Suprapubic skin (tissue), 4 donors: ENCODE results near the gene SLC29A3. TPM values are rescaled to one million over a fixed set of nuclear protein-coding genes. Genes with fewer than 3 reads are reported as not detected.
"Not testable (repeated sequence)": the region's sequence is repeated elsewhere in the genome, so short reads cannot be mapped to it uniquely, and the experiment has no call there.

Source experiments
- DNase-seq, 2 donors: peaks; one replicate each; pipeline ENCODE4 v3.0.0-alpha.2; 2019; ENCODE audit warnings: low spot score in 2 of 2
- H3K27ac ChIP-seq: fragments of 200-600 bp; sonication (generic); one replicate; pipeline ENCODE4 v1.5.1; 2019
- H3K27me3 ChIP-seq: fragments of 200-600 bp; sonication (generic); one replicate; pipeline ENCODE4 v1.5.1; 2019
- H3K36me3 ChIP-seq: fragments of 200-600 bp; sonication (generic); one replicate; pipeline ENCODE4 v1.5.1; 2019
- H3K4me1 ChIP-seq: fragments of 200-600 bp; sonication (generic); one replicate; pipeline ENCODE4 v1.5.1; 2019
- H3K4me3 ChIP-seq: fragments of 200-600 bp; sonication (generic); one replicate; pipeline ENCODE4 v1.5.1; 2019; ENCODE audit warnings: mild to moderate bottlenecking
- H3K9me3 ChIP-seq: fragments of 200-600 bp; sonication (generic); one replicate; pipeline ENCODE4 v1.5.1; 2019
- CTCF ChIP-seq, 2 donors: fragments of 200-600 bp in 1 of 2; fragments of 450-650 bp in 1 of 2; sonication (generic) in 1 of 2; IDR thresholded peaks; one replicate each; pipeline ENCODE4 v1.5.1; 2016 to 2019; ENCODE audit warnings: antibody characterized with exemption in 2 of 2, mild to moderate bottlenecking in 1 of 2, moderate library complexity in 1 of 2
- EP300 ChIP-seq: sonication (generic); formaldehyde crosslinking; IDR thresholded peaks from one replicate; pipeline ENCODE4 v1.6.1; 2017; ENCODE audit warnings: antibody characterized with exemption
- POLR2A ChIP-seq, 2 donors: fragments of 450-650 bp; IDR thresholded peaks; one replicate each; pipeline ENCODE4 v1.6.1; 2017; ENCODE audit warnings: antibody characterized with exemption in 2 of 2, mild to moderate bottlenecking in 2 of 2, moderate library complexity in 2 of 2
- POLR2AphosphoS5 ChIP-seq, 3 donors: sonication (generic); formaldehyde crosslinking; IDR thresholded peaks; one replicate each; pipeline ENCODE4 v1.6.1; 2017; ENCODE audit warnings: antibody characterized with exemption in 3 of 3
- WGBS: methylation state at CpG from one replicate; pipeline ENCODE4 v1.1.5; 2018; 5-methylcytosine and 5-hydroxymethylcytosine counted together
- total RNA-seq, 4 donors: library from RNA; depleted of rRNA; stranded (reverse); fragments of >200 nt; gene quantifications; one replicate each; pipeline ENCODE4 v1.1.0, GENCODE V29; 2016

SLC29A3 gene
- total RNA-seq, 4 donors from 2014 or later = 1.3 to 2.8 (median 2.2) TPM

GRCh38 chr10:71293446-71294084, 25.5 kb upstream of the SLC29A3 start:
- Histone ChIP-seq H3K4me3 (no peak overlapping the region), H3K36me3 (peaks cover 4% of the 10 kb centered on the region), H3K27ac (no peak overlapping the region), H3K4me1 (peaks cover 24% of the 10 kb centered on the region), H3K27me3 (no peaks in the 10 kb centered on the region), H3K9me3 (no peaks in the 10 kb centered on the region)
- TF ChIP-seq POLR2AphosphoS5 (IDR thresholded peaks at IDR 0.05) = no peak
- TF ChIP-seq POLR2A (IDR thresholded peaks at IDR 0.05) = no peak
- TF ChIP-seq EP300 = no peak
- no peak for TF ChIP-seq CTCF (IDR thresholded peaks at IDR 0.05)
- DNase-seq = no peak
- WGBS = 76% methylated on average over 5 of the region's 19 CpGs

DNA sequence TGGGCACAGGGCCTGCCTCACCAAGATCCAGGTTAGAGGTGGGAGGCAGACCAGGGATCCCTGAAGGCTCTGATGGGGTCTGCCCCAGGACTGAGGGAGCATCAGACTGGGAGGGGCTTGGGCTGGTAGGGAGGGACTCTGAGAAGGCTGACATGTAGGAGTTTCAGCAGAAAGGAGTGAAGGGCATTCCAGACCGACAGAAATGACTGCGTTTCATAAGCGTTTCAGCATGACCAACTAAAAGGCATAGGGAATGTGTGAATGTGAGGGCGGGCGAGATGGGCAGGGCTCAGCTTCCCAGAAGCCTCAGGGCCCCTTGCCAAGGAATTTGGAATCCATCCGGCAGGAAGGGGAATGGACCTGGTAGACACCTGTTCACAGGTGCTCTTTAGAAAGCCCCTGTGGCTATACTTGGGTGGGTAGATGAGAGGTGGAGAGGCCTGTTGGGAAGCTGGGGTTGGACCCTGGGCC, 24.9 kb upstream of the SLC29A3 start:
- Histone ChIP-seq H3K9me3 (no peaks in the 10 kb centered on the region), H3K27ac (no peak overlapping the region)

DNA sequence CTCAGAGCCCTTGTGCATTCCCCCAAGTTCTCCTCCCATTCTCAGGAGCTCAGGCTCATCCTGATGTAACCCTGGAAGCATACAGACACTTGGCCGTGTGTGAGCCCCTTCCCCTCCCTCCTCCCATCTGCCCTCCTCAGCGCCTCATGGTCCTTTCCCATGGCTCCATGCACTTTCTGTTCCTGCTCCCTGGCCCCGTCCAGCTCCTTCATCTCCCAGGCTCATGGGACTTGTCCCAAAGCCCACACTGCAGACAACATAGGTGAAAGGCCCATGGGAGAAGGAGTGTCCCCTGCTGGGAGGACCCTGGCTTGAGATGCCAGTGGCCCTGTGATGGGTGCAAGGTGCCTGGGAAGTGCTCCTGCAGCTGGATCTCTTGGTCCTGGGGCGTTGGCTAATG, 24.2 kb upstream of the SLC29A3 start:
- H3K27ac ChIP-seq = no peak overlapping the region
- DNase-seq = no peak
- no peaks in the 10 kb centered on the region for H3K9me3 ChIP-seq
- peaks cover 2% of the 10 kb centered on the region for H3K36me3 ChIP-seq
- H3K4me1 ChIP-seq = peaks cover 25% of the 10 kb centered on the region
- H3K27me3 ChIP-seq = no peaks in the 10 kb centered on the region
- WGBS = 90% methylated on average over 4 of the region's 4 CpGs
- TF ChIP-seq POLR2AphosphoS5 (IDR thresholded peaks at IDR 0.05) (no peak), CTCF (IDR thresholded peaks at IDR 0.05) (no peak), POLR2A (IDR thresholded peaks at IDR 0.05) (no peak), EP300 (no peak)
- no peak overlapping the region for H3K4me3 ChIP-seq

More for the DNA sequence above, 24.9 kb upstream of the SLC29A3 start:
- DNase-seq = no peak
- Histone ChIP-seq H3K4me3 (no peak overlapping the region), H3K36me3 (peaks cover 2% of the 10 kb centered on the region), H3K4me1 (peaks cover 24% of the 10 kb centered on the region), H3K27me3 (no peaks in the 10 kb centered on the region)
- 55% methylated on average over 6 of the region's 6 CpGs for WGBS
- TF ChIP-seq POLR2AphosphoS5 (IDR thresholded peaks at IDR 0.05) (no peak), CTCF (IDR thresholded peaks at IDR 0.05) (no peak), EP300 (no peak), POLR2A (IDR thresholded peaks at IDR 0.05) (no peak)

- H3K4me3 ChIP-seq = no peak overlapping the region
- WGBS = 90% methylated on average over 9 of the region's 9 CpGs
- peaks cover 2% of the 10 kb centered on the region for H3K36me3 ChIP-seq
- no peaks in the 10 kb centered on the region for H3K27me3 ChIP-seq
- H3K27ac ChIP-seq = no peak overlapping the region
- no peak for TF ChIP-seq EP300
- no peak for TF ChIP-seq POLR2AphosphoS5 (IDR thresholded peaks at IDR 0.05)
- TF ChIP-seq CTCF (IDR thresholded peaks at IDR 0.05) = no peak
- no peak for TF ChIP-seq POLR2A (IDR thresholded peaks at IDR 0.05)
- H3K9me3 ChIP-seq = no peaks in the 10 kb centered on the region
- DNase-seq = no peak
- H3K4me1 ChIP-seq = peaks cover 31% of the 10 kb centered on the region
These were observed 23.4 kb upstream of the SLC29A3 start for GRCh38 chr10:71295641-71296040.

DNA sequence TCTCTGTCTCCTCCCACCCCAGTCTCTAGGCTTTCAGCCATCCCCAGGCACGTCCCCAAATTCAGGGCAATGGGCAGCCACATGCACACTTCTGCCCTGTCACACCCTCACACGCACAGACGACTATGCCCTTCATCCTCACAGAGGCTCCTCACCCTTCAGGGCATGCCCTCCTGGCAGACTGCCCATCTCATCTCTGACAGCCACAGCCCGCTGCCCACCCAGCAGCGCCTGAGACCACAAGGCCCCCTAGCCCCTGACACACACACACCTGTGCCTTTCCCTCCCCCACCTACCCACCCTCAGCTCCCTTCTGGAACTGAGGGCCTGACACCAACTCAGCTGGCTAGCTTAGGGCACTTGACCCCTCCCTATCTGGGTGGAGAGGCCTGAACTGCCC, 23.0 kb upstream of the SLC29A3 start:
- Histone ChIP-seq H3K4me1 (peaks cover 33% of the 10 kb centered on the region), H3K36me3 (peaks cover 2% of the 10 kb centered on the region), H3K27me3 (no peaks in the 10 kb centered on the region), H3K27ac (no peak overlapping the region), H3K4me3 (no peak overlapping the region), H3K9me3 (no peaks in the 10 kb centered on the region)
- 40% methylated on average over 5 of the region's 5 CpGs for WGBS
- TF ChIP-seq CTCF (IDR thresholded peaks at IDR 0.05) = no peak
- TF ChIP-seq POLR2A (IDR thresholded peaks at IDR 0.05) = no peak
- TF ChIP-seq POLR2AphosphoS5 (IDR thresholded peaks at IDR 0.05) = no peak
- TF ChIP-seq EP300 = no peak
- DNase-seq = no peak

DNA sequence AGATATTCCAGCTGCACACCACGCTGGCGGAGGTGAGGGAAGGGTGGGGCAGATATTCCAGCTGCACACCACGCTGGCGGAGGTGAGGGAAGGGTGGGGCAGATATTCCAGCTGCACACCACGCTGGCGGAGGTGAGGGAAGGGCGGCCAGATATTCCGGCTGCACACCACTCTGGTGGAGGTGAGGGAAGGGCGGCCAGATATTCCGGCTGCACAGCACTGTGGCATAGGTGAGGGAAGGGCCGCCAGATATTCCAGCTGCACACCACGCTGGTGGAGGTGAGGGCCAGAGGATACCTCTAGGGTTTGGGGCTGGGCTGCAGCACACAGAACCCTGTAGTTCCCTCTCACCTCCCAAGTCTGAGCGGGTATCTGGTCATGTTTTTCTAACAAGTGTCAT, 22.2 kb upstream of the SLC29A3 start:
- not testable (repeated sequence) for H3K27ac ChIP-seq

More for the DNA sequence above, 22.2 kb upstream of the SLC29A3 start:
- not testable (repeated sequence) for H3K27me3 ChIP-seq, H3K9me3 ChIP-seq, H3K4me3 ChIP-seq, DNase-seq, H3K36me3 ChIP-seq
- 56% methylated on average over 13 of the region's 13 CpGs for WGBS
- peaks cover 41% of the 10 kb centered on the region for H3K4me1 ChIP-seq
